Effector memory CD4-positive, alpha-beta T cell (primary cell): ENCODE data around the gene HS3ST1.
A peak's percentile ranks its signal among the peaks of the same experiment; 100 is the strongest.

Experiments
- DNase-seq, 3 donors: peaks; one replicate each; pipeline ENCODE4 v3.0.0-alpha.2; 2020
- H3K27ac ChIP-seq: 2 replicates; pipeline ENCODE4 v1.7.0; 2013; ENCODE audit warnings: mild to moderate bottlenecking, low read length, moderate library complexity; ENCODE audit not compliant: insufficient read depth, poor library complexity, severe bottlenecking
- H3K27me3 ChIP-seq: replicated peaks from 2 replicates; pipeline ENCODE4 v1.7.0; 2013; ENCODE audit warnings: mild to moderate bottlenecking, low read length; ENCODE audit not compliant: insufficient read depth, control insufficient read depth, poor library complexity, severe bottlenecking
- H3K36me3 ChIP-seq: 2 replicates; pipeline ENCODE4 v1.7.0; 2013; ENCODE audit warnings: mild to moderate bottlenecking, low read length, moderate library complexity; ENCODE audit not compliant: control insufficient read depth, insufficient read depth
- H3K4me1 ChIP-seq: 2 replicates; pipeline ENCODE4 v1.7.0; 2013; ENCODE audit warnings: low read length, mild to moderate bottlenecking; ENCODE audit not compliant: control insufficient read depth, insufficient read depth, poor library complexity, severe bottlenecking
- H3K4me3 ChIP-seq: 2 replicates; pipeline ENCODE4 v1.7.0; 2013; ENCODE audit warnings: low read length, low read depth, mild to moderate bottlenecking; ENCODE audit not compliant: insufficient read depth, poor library complexity, severe bottlenecking
- H3K9me3 ChIP-seq: 2 replicates; pipeline ENCODE4 v1.7.0; 2013; ENCODE audit warnings: mild to moderate bottlenecking, low read length, moderate library complexity; ENCODE audit not compliant: control insufficient read depth

Gene HS3ST1

DNA sequence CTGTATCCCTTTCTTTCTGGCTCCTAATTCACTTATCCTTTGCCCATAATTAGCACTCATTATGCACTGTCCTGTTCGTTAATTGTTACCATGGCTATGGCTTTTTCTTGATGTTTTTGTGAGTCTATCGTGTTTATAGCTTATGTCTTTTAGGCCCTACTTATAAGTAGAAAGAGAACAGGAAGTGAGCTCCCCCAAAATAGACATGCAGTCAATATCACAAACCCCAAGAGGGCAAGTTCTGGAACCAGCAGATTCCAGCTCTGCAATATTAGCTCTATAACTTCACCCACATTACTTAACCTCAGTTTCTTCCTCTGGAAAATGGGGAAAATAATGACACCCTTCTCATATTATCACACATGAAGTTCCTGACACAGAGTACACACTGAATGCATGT, 7.4 kb upstream of the HS3ST1 start:
- Histone ChIP-seq H3K27me3 (no peaks in the 10 kb centered on the region), H3K27ac (no peak overlapping the region), H3K36me3 (no peaks in the 10 kb centered on the region), H3K4me1 (no peaks in the 10 kb centered on the region), H3K4me3 (no peak overlapping the region), H3K9me3 (no peaks in the 10 kb centered on the region)
- DNase-seq: no peak

- Histone ChIP-seq H3K27me3 (no peaks in the 10 kb centered on the region), H3K9me3 (no peaks in the 10 kb centered on the region), H3K4me3 (no peak overlapping the region), H3K36me3 (no peaks in the 10 kb centered on the region), H3K27ac (no peak overlapping the region), H3K4me1 (no peaks in the 10 kb centered on the region)
- DNase-seq: no peak
These were observed 6.9 kb upstream of the HS3ST1 start for GRCh38 chr4:11435557-11435956.

DNA sequence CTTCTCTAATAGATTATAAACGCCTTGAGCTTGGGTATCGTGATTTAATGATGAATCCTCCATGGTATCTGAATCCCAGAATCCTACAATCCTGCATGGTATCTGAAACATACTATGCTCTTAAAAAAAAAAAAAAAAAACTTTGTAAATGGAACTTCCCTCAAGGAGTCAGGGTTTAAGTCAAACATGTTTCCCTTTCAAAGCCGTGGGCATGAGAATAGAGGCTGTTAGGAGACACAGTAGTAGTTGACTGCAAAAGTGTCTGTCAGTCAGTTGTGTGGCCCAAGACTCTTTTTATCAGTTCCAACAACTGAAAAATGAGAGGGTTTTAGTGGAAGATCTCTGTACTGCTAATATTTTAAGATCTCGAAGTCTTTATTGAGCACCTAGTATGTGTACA, 2.4 kb upstream of the HS3ST1 start:
- Histone ChIP-seq H3K27ac (no peak overlapping the region), H3K9me3 (no peaks in the 10 kb centered on the region), H3K36me3 (no peaks in the 10 kb centered on the region), H3K4me3 (no peak overlapping the region), H3K4me1 (peaks cover 17% of the 10 kb centered on the region), H3K27me3 (peaks cover 19% of the 10 kb centered on the region)
- no peak for DNase-seq

DNA sequence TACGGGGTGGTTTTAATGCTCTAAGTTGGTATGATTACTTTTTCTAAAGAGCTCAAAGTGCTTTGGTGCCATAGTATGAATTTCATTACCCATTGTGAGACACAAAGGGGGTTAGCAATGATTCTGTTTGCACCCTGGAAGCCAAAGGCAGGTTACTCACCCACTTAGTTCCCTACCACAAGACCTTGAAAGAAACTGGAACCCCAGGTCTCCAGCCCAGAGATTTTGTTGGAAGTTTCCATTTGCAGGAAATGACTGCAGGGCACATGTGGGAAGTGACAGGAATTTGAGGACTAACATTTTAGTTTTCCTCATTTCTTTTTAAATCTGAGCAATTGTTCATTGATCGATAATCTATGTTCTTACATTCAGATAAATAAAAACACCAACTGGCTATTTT, 1.8 kb upstream of the HS3ST1 start:
- Histone ChIP-seq H3K27me3 (peaks cover 19% of the 10 kb centered on the region), H3K4me3 (no peak overlapping the region)
- no peak for DNase-seq

DNA sequence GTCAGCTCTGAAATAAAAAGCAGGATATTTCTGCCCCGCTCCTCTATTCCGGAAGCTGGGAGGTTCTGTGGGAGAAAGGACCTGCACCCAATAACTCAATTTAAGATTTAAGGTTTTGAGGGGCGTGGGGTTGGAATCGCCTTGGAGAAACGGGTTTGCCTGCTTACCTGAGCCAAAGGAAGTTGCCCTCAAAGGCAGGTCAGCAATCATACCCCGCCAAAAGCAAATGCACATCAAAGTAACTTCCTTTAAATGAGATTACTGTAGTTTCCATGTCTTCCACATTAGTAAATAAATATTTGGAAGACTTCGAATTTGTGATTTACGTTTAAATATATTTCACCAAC, 978 bp upstream of the HS3ST1 start:
- H3K4me1 ChIP-seq: peaks cover 17% of the 10 kb centered on the region
- H3K9me3 ChIP-seq: no peaks in the 10 kb centered on the region
- no peak overlapping the region for H3K27ac ChIP-seq
- H3K4me3 ChIP-seq: no peak overlapping the region
- DNase-seq: no peak
- H3K27me3 ChIP-seq: peaks cover 19% of the 10 kb centered on the region
- H3K36me3 ChIP-seq: no peaks in the 10 kb centered on the region

More for the DNA sequence above, 1.8 kb upstream of the HS3ST1 start:
- H3K36me3 ChIP-seq: no peaks in the 10 kb centered on the region
- H3K27ac ChIP-seq: no peak overlapping the region
- peaks cover 17% of the 10 kb centered on the region for H3K4me1 ChIP-seq
- H3K9me3 ChIP-seq: no peaks in the 10 kb centered on the region

GRCh38 chr4:11428899-11429698, 405 bp upstream of the HS3ST1 start:
- no peak overlapping the region for H3K27ac ChIP-seq

DNA sequence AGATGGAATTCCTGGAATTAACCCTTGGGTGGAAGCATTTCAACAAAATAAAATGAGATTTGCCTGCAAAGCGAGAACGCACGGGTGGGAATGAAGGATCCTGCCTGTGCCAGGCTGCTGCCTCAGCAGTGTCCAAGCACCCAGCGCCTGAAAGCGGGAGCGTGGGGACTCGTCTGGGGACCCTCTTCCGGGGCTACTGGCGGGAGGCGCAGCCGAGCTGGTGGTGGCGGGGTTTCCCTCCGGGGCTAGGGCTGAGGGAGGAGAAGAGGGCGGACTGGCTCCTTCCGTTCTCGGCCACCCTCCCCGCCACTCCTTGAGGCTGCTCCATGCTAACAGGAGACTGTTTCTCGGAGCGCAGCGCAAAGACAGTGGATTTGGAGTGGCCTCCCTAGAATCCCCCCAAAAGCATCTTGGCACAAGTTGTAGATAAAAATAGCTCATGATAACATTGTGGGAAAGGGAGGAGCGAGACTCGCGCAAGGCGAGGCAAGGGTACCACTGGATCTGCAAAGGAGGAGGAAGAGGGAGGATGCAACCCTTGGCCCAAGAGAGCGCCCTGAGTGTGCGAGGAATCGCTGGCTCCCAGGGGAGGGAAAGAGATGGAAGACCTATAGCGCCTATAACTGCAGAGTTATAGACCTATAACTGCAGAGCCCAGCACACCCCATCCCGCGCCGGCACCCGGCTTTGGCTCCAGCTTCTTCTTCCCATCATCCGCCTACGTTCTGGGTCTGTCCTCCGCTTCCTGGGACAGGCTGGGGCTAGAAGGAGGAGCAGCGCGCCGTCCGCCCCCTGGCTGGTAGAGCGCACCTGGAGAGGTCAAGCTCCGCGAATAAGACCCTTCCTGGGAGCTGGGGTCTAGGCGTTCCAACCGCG, 1.3 kb downstream of the HS3ST1 start:
- H3K4me1 ChIP-seq: peaks cover 17% of the 10 kb centered on the region
- no peak overlapping the region for H3K4me3 ChIP-seq
- H3K27me3 ChIP-seq: peaks cover 19% of the 10 kb centered on the region
- DNase-seq: no peak
- H3K36me3 ChIP-seq: no peaks in the 10 kb centered on the region
- no peaks in the 10 kb centered on the region for H3K9me3 ChIP-seq
- H3K27ac ChIP-seq: no peak overlapping the region

More at GRCh38 chr4:11428899-11429698, 405 bp upstream of the HS3ST1 start:
- Histone ChIP-seq H3K9me3 (no peaks in the 10 kb centered on the region), H3K36me3 (no peaks in the 10 kb centered on the region), H3K4me1 (peaks cover 17% of the 10 kb centered on the region), H3K4me3 (peak overlapping the region; percentile 58), H3K27me3 (peaks cover 19% of the 10 kb centered on the region)
- DNase-seq: peak in 1 of 3 donors; percentile 2

DNA sequence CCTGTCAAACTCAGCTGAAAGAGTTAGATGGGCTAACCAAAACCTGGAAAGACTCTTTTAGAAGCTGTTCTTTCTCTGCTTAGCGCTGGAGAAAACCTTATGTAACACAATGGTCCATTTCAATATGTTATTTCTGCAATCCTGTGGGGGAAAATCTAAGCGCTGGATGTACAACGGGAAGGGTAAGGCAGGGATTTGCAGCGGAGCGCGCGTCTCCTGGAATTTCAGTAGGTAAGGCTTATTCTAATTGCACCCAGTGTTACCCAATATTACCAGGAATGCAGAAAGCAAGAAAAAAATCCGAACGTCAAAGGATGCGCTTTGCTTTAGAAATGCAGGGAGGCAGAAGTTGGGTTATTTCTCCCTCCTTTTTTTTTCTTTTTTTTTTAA, 2.0 kb downstream of the HS3ST1 start:
- H3K36me3 ChIP-seq: no peaks in the 10 kb centered on the region
- H3K27me3 ChIP-seq: peaks cover 19% of the 10 kb centered on the region
- no peak overlapping the region for H3K4me3 ChIP-seq
- DNase-seq: no peak
- peaks cover 17% of the 10 kb centered on the region for H3K4me1 ChIP-seq
- H3K27ac ChIP-seq: no peak overlapping the region
- no peaks in the 10 kb centered on the region for H3K9me3 ChIP-seq

GRCh38 chr4:11426003-11426402, 2.7 kb downstream of the HS3ST1 start:
- H3K4me3 ChIP-seq: no peak overlapping the region

DNA sequence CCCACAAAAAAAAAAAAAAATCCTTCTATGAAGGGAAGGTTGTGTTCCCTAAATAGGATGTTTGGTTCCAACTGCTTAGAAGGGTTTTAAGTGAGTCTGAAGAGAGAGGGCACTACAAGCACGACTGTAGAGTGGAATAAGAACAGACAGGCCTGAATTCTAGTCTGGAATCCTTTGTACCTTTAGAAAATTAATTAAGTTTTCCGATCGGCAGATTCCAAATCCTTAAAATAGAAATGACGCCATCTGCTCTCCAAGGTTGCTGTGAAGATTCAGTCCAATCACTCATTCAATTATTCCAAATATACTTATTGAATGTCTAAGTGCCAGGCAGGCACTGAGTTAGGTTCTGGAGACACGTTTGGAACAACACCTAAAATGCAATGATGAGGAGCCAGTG, 3.8 kb downstream of the HS3ST1 start:
- Histone ChIP-seq H3K27ac (no peak overlapping the region), H3K27me3 (peaks cover 19% of the 10 kb centered on the region), H3K9me3 (no peaks in the 10 kb centered on the region), H3K4me3 (no peak overlapping the region), H3K36me3 (no peaks in the 10 kb centered on the region), H3K4me1 (peaks cover 17% of the 10 kb centered on the region)
- no peak for DNase-seq

More at GRCh38 chr4:11426003-11426402, 2.7 kb downstream of the HS3ST1 start:
- no peaks in the 10 kb centered on the region for H3K36me3 ChIP-seq
- DNase-seq: no peak
- peaks cover 17% of the 10 kb centered on the region for H3K4me1 ChIP-seq
- H3K27me3 ChIP-seq: peaks cover 19% of the 10 kb centered on the region
- no peaks in the 10 kb centered on the region for H3K9me3 ChIP-seq
- H3K27ac ChIP-seq: no peak overlapping the region
